Measurements from ENCODE around the gene EDN1.
A peak's percentile ranks its signal among the peaks of the same experiment; 100 is the strongest.

The EDN1 gene

DNA sequence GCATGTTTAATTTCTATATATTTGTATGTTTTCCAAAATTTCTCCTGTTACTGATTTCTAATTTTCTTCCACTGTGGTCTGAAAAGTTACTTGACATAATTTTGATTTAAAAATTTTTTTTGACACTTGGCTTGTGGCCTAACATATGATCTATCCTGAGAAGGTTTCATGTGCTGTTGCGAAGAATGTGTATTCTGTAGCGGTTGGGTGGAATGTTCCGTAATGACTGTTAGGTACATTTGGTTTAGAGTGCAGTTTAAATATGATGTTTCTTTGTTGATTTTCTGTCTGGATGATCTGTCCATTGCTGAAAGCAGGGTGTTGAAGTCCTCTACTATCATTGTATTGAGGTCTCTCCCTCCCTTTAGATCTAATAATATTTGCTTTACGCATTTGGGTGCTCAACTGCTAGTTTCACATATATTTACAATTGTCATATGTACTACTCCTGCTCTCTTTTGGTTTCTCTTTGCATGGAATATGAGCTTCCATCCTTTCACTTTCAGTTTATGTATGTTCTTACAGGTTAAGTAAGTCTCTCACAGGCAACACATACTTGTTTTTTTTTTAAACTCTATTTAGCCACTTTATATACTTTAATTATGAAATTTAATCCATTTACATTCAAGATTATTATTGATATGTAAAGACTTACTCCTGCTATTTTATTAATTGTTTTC lies 19.5 kb upstream of the EDN1 start:
- DNase-seq, result no peak

DNA sequence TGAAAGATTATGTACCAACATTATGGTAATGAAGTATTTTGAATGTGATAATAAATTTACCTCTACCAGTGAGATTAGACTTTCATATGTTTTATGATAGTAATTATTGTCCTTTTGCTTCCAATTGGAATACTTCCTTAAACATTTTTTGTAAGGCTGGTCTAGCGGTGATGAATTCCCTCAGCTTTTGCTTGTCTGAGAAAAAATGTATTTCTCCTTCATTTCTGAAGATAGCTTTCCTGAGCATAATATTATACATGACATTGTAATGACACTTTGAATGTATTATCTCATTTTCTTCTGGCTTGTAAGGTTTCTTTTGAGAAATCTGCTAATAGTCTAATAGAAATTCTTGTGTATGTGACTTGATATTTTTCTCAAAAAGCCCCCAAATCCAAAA lies 18.6 kb upstream of the EDN1 start:
- DNase-seq, result no peak

DNA sequence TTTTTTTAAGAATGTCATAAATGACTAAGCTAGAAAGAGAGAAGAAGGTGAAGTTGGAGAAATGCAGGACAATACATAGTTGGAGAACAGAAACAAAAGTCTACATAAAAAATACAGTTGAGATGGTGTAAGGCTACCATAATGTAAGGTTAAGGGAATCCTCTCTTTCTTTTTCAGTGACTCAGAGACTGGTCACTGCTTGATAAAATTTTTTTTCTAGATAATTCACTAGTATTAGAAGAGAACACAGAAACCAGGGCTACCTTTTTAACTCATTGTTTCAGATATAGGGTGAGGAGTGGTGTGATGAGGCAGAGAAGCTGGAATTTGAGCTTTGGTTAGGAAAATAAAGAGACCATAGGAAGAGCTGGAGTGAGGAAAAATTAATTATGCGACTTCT lies 18.2 kb upstream of the EDN1 start:
- no peak for DNase-seq

DNA sequence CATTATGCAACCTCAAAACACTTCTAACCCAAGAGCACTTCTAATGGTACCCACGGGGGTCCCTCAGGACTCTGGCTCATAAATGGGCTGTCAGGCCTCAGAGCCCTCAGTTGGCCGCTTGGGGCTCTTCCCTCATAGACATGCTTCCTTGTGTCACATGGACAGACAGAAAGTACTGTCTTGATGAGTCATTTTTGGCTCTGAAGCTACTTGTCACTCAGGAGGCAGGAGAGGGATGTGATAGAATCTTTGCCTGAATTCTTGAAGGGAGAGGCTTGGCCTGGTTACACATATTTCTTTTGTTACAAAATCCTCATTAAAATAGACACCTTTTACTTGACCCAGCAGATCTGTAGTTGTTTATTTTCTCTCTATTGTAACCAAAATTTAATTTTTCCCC lies 15.1 kb upstream of the EDN1 start:
- DNase-seq, result peak; percentile 65

DNA sequence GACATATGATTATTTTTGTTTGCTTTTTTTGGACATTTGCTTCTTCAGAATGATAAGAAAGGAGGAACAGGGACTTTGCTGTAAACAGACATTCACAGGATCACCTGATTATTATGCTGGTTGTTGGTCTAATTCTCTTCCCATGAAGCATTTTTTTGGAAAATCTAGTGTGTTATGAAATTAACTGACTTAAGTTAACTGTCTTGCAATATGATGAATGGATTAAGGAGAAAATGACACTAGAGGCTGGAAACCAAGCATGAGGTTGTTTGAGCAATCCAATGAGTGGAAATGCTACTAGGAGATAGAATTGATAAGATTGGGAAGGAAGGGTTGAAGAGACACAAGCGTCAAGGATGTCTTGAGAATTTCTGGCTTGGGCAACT lies 13.2 kb upstream of the EDN1 start:
- DNase-seq, result no peak

DNA sequence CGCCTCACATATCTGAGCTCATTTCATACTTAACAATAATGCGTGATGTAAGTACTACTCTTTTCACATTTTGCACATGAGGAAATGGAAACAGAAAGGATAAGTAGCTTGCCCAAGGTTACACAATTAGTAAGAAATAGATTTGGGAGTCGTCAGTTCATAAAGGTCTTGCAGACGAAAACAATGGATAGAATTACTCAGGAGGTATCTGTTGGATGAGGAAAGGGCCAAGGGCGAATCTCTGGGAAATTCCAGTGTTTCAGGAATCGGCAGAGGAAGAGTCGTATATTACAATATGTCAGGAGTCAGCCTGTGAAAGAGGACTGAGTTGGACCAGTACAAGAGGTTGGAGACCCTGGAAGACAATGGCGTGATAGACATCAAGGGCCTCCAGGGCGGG lies 12.8 kb upstream of the EDN1 start:
- no peak for DNase-seq

DNA sequence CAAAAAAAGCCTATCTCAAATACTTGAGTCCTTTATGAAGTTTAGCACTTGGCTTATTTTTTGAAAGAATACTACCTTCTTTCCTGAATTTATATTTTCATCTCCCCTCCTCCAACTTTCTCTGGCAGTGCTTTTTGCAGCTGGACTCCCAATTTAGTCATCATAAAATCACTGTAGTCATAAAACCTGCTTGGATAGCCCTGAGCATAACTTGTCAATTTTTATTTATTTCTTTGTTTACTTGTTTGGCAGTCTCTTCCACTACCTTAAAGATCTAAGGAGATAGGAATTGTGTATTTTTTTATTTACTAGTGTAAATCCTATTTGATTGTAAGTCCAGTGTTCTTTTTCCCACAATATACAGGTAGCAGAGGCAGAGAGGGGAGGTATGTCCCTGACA lies 11.2 kb upstream of the EDN1 start:
- DNase-seq, result no peak

DNA sequence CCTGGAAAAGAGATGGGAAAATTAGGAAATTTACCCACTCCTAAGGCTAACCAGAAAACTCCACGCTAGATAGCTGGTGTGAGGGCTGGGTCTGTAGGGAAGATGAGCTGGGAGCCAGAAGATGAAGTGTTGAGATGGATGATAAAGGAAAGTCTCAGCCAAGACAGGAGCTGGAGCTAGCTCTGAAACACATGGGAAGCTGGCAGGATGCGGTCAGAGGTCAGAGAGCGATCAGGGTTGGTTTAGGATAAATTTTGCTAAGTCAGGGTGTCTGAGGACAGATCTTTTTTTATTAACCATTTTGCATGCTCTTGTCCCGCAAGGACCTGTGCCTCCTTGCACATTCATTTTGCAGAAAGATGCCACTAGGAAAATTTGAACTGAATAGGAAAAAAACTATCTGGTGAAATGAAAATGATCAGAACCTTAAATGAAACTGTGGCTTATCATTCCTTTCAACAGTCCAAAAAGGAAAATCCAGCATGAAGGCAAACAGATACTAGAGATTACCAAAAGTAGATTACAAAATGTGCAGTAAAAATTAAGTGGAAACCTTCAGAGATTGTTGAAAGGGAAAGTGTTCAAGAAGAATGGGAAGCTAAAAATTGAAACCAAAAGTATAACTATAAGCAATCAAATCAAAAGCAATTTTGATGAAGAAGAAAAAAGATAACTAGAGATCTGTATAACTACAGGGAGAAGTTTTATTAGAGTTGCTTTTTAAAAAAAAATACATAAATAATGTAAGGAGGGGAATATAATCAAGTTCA lies 10.7 kb upstream of the EDN1 start:
- no peak for DNase-seq

DNA sequence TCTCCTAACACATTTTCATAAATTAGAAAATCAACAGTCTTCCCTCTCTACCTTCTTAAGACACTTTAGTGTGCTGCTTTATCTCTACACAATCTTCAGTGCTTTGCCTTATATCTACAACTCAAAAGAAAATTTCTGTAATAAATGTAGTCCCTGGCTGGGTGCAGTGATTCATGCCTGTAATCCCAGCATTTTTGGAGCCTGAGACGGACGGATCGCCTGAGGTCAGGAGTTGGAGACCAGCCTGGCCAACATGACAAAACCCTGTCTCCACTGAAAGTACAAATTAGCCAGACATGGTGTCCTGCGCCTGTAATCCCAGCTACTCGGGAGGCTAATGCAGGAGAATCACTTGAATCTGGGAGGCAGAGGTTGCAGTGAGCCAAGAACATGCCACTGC lies 9.7 kb upstream of the EDN1 start:
- peak; percentile 78 for DNase-seq

DNA sequence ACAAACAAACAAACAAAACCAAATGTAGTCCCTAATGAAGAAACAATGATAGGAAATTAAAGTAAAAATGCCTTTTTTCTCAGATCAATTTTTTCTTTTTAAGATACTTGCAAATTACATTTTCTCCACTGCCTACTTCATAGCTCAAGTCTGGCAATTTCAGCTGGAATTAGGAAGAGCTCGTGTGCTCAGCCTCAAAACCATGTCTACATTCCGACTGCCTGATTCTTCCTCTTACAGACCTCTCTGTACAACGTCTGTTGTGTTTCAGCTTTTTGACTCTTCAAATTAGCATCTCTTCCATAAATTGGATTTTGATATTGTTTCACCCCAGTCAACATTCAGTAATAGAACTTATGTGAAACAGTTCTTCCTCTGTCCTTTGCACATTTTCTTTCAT lies 9.3 kb upstream of the EDN1 start:
- peak; percentile 71 for DNase-seq

DNA sequence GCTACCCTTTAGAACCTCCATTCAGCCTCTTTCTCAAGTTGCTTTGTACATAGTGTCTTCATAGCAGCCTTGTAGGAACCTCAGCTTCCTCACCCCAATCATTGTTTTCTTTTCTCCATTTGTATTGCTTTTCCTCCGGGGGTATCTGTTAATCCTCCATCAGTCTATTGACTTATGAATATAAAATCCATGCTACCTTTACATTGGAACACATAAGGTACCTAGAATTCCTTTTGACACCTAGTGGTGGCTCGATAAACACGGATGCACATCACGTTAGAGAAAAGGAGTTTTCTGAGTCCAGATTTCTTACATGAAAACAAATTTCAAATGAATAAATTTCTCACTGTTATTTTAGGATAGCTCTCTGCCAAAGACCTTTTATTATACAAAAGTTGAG lies 6.3 kb upstream of the EDN1 start:
- DNase-seq, result no peak

DNA sequence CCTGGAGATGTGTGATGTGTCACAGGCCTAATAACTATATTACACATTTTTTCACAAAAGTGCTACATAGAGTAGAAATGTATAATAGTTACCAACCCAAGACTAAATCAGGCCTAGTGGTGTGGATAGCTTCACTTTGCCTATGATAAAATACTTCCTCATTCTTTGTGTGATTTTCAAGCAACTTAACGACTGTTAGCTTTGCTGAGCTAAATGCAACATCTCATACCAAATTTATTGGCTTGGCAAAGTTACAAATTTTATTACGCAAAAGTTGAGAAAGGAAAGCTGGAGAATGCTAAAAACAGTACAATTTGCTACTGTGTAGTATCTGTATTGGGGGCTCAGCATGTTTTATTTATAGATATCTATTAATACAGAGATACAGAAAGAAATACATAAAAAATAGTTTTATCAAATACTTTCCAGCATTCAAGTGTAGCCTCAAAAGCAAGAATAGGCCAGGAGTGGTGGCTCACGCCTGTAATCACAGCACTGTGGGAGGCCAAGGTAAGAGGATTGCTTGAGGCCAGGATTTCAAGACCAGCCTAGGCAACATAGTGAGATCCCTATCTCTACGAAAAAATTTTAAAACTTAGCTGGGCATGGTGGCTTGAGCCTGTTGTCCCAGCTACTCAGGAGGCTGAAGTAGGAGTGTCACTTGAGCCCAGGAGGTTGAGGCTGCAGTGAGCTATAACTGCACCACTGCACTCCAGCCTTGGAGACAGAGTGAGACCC lies 3.6 kb upstream of the EDN1 start:
- DNase-seq, result peak; percentile 84

DNA sequence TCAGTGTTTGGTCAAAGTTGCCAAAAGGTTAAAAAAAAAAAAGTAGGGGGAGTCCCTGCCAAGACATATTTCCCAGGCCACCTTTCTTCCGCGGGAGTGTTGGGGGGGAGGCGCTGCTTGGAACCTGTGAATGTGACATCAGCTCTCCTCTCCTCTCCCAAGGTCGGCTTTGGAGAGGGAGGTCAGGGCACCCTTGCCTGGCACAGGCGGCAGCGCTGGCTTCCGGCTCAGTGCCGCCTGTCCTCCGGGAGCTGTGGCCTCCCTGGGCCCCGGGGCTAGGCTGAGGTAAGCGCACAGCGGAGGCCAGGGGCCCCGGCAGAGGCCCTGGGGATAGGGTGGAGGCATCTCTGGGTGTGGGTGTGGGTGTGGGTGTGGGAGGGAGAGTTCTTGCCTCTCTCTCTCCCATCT lies 1.9 kb upstream of the EDN1 start:
- DNase-seq, result no peak

DNA sequence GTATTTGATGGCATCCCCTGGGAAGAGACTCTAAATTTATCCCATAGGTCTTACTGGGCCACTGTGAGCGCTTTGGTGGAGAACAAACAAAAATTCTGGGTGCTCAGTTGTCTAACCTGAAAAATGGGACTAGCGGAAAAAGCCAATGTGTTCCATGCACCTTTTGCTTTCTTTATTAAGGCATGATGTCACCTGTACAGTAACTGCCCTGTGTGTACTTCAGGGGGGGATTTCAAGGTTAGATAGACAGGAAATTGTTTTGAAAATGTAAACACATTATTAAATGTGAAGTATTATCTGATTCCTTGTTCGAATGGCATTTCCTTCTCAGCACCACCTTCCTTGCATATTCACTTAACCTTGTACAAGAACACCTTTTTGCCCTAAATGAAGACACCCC lies 1.2 kb upstream of the EDN1 start:
- DNase-seq, result no peak

DNA sequence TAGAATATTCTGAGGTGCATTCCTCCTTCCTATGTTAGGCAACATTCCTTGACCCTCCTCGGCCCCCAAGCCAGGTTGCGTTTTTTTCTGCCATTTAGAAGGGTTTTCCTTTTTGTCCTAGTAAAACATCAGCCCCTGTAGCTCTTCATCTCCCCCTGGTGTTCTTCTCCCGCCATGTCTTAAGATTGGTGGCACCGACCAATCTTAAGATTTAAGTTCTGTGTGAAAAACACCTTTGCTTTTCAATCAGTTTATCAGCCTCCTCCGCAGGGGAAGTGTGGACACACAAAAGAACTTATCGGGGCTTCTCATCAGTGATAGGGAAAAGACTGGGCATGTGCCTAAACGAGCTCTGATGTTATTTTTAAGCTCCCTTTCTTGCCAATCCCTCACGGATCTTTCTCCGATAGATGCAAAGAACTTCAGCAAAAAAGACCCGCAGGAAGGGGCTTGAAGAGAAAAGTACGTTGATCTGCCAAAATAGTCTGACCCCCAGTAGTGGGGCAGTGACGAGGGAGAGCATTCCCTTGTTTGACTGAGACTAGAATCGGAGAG lies 719 bp upstream of the EDN1 start:
- DNase-seq, result peak; percentile 66

DNA sequence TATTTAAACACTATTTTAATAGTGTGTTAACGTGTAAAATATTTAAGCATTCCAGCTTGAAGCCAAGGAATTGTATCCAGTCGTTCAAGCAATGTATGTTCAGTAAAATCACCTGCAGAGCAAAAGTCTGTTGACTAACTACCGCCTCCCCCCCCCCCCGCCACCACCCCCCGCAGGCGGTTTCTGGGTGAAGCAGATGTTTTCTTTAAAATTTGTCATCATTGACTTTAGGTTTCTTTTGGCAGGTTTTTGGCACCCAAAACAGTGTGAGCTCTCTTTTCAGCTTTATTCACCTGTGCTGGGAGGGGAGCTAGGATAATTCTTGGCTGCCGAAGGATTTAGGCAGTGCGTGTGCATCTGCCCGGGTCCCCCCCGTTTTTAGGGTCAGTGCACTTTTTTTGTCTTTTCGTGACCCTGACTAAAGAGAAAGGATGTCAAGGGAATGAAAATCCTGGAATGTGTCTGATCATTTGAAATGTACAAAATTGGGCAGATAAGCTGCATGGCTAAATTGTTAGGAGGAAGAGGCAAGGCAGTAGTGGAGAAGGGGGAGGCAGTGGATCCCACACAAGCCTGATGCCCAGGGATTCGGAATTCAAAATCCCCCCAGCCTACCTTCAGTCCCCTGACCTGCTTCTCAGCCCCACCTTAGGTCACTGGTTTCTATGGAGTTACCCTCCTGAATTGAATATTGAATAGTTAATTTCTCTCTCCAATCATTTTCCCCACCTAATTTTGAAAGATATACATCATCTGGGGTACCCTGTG lies 1.1 kb downstream of the EDN1 start:
- no peak for DNase-seq

DNA sequence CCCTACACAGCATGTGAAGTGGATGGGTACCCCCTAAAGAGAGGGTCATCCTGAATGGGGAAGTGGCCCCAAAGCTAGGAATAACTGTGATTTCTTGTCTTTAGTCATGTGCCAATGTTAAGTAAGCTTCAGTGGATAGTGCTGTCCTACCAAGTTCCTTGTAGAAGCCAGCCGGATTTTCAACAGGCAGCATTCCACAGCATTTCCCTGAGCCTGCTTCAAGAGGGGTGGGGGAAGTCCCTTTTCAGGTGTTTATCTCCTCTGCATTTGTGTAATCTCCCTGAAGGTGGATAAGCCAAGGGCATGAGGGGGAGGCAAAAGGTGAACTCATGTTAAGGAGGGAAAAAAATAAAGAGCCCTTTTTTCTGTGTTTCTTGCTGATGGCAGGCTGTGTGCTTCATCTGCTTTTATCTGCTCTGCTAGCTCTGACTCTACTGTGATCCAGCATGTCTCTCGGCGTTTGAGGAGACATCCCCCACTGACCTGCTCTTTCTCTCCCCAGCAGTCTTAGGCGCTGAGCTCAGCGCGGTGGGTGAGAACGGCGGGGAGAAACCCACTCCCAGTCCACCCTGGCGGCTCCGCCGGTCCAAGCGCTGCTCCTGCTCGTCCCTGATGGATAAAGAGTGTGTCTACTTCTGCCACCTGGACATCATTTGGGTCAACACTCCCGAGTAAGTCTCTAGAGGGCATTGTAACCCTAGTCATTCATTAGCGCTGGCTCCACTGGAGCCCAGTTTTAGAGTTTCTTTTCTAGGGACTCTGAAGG lies 1.9 kb downstream of the EDN1 start:
- peak; percentile 50 for DNase-seq

DNA sequence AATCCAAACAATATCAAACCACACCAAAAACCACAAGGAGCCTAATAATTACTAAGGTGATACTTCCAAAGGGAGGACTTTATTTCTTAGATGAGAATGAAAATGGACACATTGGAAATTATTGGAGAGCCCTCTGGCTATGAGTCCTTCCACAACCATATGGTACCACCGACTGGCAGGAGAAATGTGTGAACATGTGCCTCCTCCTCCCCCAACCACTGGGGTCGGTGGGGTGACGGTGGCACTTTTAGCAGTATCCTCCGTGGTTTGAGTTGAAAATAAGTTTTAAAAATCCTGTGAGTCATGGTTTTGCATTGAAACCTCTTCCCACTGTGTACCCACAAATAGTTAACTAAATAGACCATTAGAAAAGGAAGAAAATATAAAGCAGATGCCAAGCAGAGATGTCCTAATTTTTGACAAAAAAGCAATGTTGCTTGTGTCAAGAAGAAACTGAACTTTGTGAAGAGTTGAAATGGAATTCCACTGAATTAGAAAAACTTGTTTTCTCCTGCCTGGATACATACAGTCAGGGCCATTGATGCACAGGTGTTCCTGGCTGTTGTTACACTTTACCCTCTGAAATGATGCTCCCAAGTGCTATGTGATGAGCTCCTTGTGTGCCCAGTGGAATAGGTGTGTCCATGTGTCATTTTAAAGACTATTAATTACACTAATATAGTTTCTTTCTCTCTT lies 3.2 kb downstream of the EDN1 start:
- no peak for DNase-seq

DNA sequence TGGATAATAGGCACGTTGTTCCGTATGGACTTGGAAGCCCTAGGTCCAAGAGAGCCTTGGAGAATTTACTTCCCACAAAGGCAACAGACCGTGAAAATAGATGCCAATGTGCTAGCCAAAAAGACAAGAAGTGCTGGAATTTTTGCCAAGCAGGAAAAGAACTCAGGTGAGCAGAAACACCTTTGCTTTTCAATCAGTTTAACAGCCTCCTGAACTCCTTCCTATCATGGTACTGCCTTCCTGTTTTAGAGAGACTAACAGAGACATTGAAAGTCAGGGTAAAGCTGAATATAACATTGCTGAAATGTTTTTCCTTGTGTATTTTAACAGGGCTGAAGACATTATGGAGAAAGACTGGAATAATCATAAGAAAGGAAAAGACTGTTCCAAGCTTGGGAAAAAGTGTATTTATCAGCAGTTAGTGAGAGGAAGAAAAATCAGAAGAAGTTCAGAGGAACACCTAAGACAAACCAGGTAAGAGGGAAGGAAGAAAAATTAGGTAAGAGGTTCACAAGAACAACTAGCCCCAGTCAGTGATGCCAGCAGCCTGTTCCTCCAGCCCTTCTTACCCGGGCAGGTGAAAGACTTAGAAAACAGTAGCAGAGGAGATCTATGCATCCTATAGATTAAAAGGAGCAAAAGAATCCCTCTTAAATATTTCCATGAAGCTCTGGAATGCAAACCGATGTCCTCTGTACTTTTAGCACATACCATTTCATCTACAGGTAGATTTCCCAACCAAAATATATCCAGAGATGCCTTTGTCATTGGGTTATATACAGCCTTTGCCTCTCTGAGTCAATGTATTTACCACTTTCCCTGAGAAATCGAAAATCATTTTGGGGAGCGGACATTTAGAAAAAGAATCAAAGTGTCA lies 4.0 kb downstream of the EDN1 start:
- no peak for DNase-seq

DNA sequence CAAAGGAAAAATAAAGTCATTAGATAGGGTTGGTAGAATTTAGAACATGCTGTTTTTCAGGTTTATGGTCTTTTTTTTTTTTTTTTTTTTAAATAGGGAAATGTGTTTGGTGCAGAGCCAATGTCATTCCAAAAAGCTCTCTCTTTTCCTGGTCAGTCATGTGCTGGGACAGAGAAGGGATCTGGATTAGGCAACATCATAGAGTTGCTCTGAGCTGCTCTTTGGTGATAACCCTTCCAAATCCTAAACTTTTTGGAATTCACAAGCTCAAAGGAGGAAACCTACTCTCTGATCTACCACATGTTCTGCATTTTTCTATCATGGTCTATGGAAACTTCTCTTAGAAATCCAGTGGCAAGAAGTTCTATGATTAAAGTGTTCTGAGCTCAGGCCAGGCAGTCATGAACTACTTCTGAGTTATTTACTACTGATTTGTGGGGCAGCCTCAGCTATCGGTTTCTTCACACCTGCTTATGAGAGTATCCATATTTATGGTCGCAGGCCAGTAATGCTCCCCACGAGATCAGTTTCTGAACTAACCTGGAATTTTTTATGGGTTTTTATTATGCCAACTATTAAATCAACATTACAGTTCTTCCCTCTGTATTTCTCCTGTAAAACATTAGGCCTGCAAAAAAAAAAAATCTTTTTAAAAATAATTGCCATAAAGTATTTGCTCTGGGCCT lies 4.8 kb downstream of the EDN1 start:
- DNase-seq, result no peak

Measured in fibroblast of skin of abdomen (primary cell).